Endodermal cell (in vitro differentiated cells): ENCODE data around the gene SLC25A12. TPM values are rescaled to one million over a fixed set of nuclear protein-coding genes. Genes with fewer than 3 reads are reported as not detected.
"Not testable (repeated sequence)": the region's sequence is repeated elsewhere in the genome, so short reads cannot be mapped to it uniquely, and the experiment has no call there.

Experiments used
- DNase-seq: peaks from one replicate; pipeline ENCODE4 v3.0.0-alpha.2; 2017
- H3K27ac ChIP-seq: 2 replicates; pipeline ENCODE4 v1.5.1; 2013; ENCODE audit warnings: mild to moderate bottlenecking, low read depth, low read length, moderate library complexity
- H3K27me3 ChIP-seq: 2 replicates; pipeline ENCODE4 v1.6.1; 2013; ENCODE audit warnings: mild to moderate bottlenecking, low read length, moderate library complexity; ENCODE audit not compliant: insufficient read depth, control insufficient read depth, poor library complexity, severe bottlenecking
- H3K36me3 ChIP-seq: 2 replicates; pipeline ENCODE4 v1.7.0; 2013; ENCODE audit warnings: mild to moderate bottlenecking, low read length, moderate library complexity; ENCODE audit not compliant: control insufficient read depth, insufficient read depth
- H3K4me1 ChIP-seq: one replicate; pipeline ENCODE4 v1.7.0; 2013; ENCODE audit warnings: low read length; ENCODE audit not compliant: control insufficient read depth, insufficient read depth
- H3K4me3 ChIP-seq: 2 replicates; pipeline ENCODE4 v1.5.1; 2013; ENCODE audit warnings: mild to moderate bottlenecking, low read length, moderate library complexity
- H3K9ac ChIP-seq: 2 replicates; pipeline ENCODE4 v1.6.1; 2013; ENCODE audit warnings: mild to moderate bottlenecking, low read length, moderate library complexity; ENCODE audit not compliant: poor library complexity, severe bottlenecking; ENCODE audit errors: extremely low read depth
- H3K9me3 ChIP-seq: 2 replicates; pipeline ENCODE4 v1.6.1; 2013; ENCODE audit warnings: mild to moderate bottlenecking, low read length, moderate library complexity; ENCODE audit not compliant: control insufficient read depth
- H3K27ac Mint-ChIP-seq: 2 replicates; pipeline ENCODE4 v1.8.0; 2020; ENCODE audit warnings: mixed read lengths
- H3K27me3 Mint-ChIP-seq: 2 replicates; pipeline ENCODE4 v1.8.0; 2021; ENCODE audit warnings: mild to moderate bottlenecking, mixed read lengths; ENCODE audit not compliant: insufficient read depth
- H3K36me3 Mint-ChIP-seq: 2 replicates; pipeline ENCODE4 v1.8.0; 2020; ENCODE audit warnings: low read depth, mixed read lengths
- H3K4me1 Mint-ChIP-seq: 2 replicates; pipeline ENCODE4 v1.8.0; 2020; ENCODE audit warnings: mixed read lengths
- H3K4me3 Mint-ChIP-seq: 2 replicates; pipeline ENCODE4 v1.8.0; 2020; ENCODE audit warnings: mild to moderate bottlenecking, moderate library complexity, mixed read lengths
- H3K9me3 Mint-ChIP-seq: 2 replicates; pipeline ENCODE4 v1.8.0; 2020; ENCODE audit warnings: mild to moderate bottlenecking, mixed read lengths
- CTCF ChIP-seq: fragments of 200-600 bp; sonication (generic); conservative IDR thresholded peaks from 2 replicates; pipeline ENCODE4 v1.5.0; 2021; ENCODE audit warnings: antibody characterized with exemption, mild to moderate bottlenecking
- WGBS, 2 experiments: methylation state at CpG; one replicate each; pipeline versions ENCODE4 v1.1.5 to v1.1.7; 2013; ENCODE audit warnings: missing lambda C conversion rate in 2 of 2, mixed read lengths in 1 of 2; ENCODE audit not compliant: insufficient coverage in 1 of 2, insufficient read length in 1 of 2; 5-methylcytosine and 5-hydroxymethylcytosine counted together
- total RNA-seq, 2 donors: library from RNA; stranded (reverse); fragmentation: NEBNext Ultra II Directional in 1 of 2; extraction: Animal tissue kit (Norgen Biotek cat#: 25700) in 1 of 2; gene quantifications; 2 replicates in 1 of 2; 3 replicates in 1 of 2; pipeline ENCODE4 v1.2.1, GENCODE V29; 2021

SLC25A12 gene
- total RNA-seq, 2 donors from 2014 or later, result 0.55 to 3.1 TPM

- WGBS, 2 experiments, result 72 to 88% methylated on average over 2 to 4 of the region's 4 CpGs
- H3K9me3 Mint-ChIP-seq, result no peaks in the 10 kb centered on the region
- no peak overlapping the region for H3K9ac ChIP-seq
- no peaks in the 10 kb centered on the region for H3K36me3 Mint-ChIP-seq
- H3K4me3 ChIP-seq, result no peak overlapping the region
- no peaks in the 10 kb centered on the region for H3K36me3 ChIP-seq
- no peak overlapping the region for H3K27ac ChIP-seq
- no peak overlapping the region for H3K27ac Mint-ChIP-seq
- TF ChIP-seq CTCF, result peak; percentile 64
- no peak for DNase-seq
- no peak overlapping the region for H3K4me3 Mint-ChIP-seq
- no peaks in the 10 kb centered on the region for H3K27me3 ChIP-seq
- no peaks in the 10 kb centered on the region for H3K9me3 ChIP-seq
- no peaks in the 10 kb centered on the region for H3K4me1 Mint-ChIP-seq
- H3K4me1 ChIP-seq, result no peaks in the 10 kb centered on the region
- no peaks in the 10 kb centered on the region for H3K27me3 Mint-ChIP-seq
Observed at GRCh38 chr2:171811245-171811628, 82.8 kb downstream of the SLC25A12 start.

GRCh38 chr2:171810422-171811244 is 83.4 kb downstream of the SLC25A12 start:
- Mint-ChIP-seq H3K27me3 (no peaks in the 10 kb centered on the region), H3K36me3 (no peaks in the 10 kb centered on the region), H3K9me3 (no peaks in the 10 kb centered on the region), H3K4me1 (no peaks in the 10 kb centered on the region), H3K27ac (no peak overlapping the region), H3K4me3 (no peak overlapping the region)
- no peaks in the 10 kb centered on the region for H3K4me1 ChIP-seq
- no peaks in the 10 kb centered on the region for H3K36me3 ChIP-seq
- no peak for DNase-seq
- no peak overlapping the region for H3K9ac ChIP-seq
- no peak for TF ChIP-seq CTCF
- H3K4me3 ChIP-seq, result no peak overlapping the region
- no peaks in the 10 kb centered on the region for H3K9me3 ChIP-seq
- H3K27me3 ChIP-seq, result no peaks in the 10 kb centered on the region
- H3K27ac ChIP-seq, result no peak overlapping the region
- 80 to 87% methylated on average over 1 to 4 of the region's 5 CpGs for WGBS, 2 experiments

GRCh38 chr2:171808885-171809284 is 85.2 kb downstream of the SLC25A12 start:
- not testable (repeated sequence) for H3K9me3 Mint-ChIP-seq, H3K4me3 Mint-ChIP-seq, H3K4me3 ChIP-seq, H3K4me1 ChIP-seq, H3K27ac ChIP-seq, H3K4me1 Mint-ChIP-seq, H3K36me3 ChIP-seq, H3K9ac ChIP-seq, DNase-seq, H3K27ac Mint-ChIP-seq, H3K36me3 Mint-ChIP-seq, H3K27me3 Mint-ChIP-seq, H3K27me3 ChIP-seq, H3K9me3 ChIP-seq
